ENCODE measurements around the gene POM121L12.

The POM121L12 gene

DNA sequence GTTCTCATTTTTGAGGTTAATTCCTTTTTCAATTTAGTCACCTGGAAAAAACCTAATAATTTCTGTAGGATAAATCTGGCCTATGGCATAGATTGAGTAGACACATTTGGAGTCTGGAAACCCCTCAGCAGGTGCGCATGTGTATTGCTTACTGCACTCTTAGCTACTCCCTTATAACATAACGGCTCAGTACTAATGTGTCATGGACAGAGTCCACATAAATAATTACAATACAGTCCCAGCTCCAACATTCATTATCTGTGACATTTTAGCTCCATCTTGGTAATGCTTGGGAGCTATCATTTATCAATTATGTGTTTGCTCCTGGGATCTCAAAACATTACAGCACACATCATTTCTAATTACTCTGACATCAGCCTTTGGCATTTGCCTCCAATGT is 33.2 kb downstream of the POM121L12 start:
- Histone ChIP-seq H3K27me3 (ENCODE audit: control insufficient read depth, low read length) (no peaks in the 10 kb centered on the region), H3F3A (ENCODE audit: control insufficient read depth, insufficient read depth) (no peaks in the 10 kb centered on the region), H3K27ac (ENCODE audit: low read depth, low read length) (no peak overlapping the region), H3K9me3 (ENCODE audit: control insufficient read depth, insufficient read depth, low read length) (no peaks in the 10 kb centered on the region), H4K20me1 (ENCODE audit: control insufficient read depth, insufficient read depth, low read depth, low read length) (no peaks in the 10 kb centered on the region), H3K4me2 (ENCODE audit: low read length) (no peak overlapping the region), H3K36me3 (ENCODE audit: control insufficient read depth, low read length) (no peaks in the 10 kb centered on the region), H3K9me2 (replicated peaks; ENCODE audit: control insufficient read depth, low read length) (no peaks in the 10 kb centered on the region), H3K79me2 (ENCODE audit: control insufficient read depth, low read length) (no peaks in the 10 kb centered on the region), H3K4me1 (ENCODE audit: control insufficient read depth, low read length) (no peaks in the 10 kb centered on the region), H3K4me3 (ENCODE audit: low read length) (no peak overlapping the region)
- TF ChIP-seq EZH2phosphoT487 (IDR thresholded peaks at IDR 0.05; ENCODE audit: borderline replicate concordance, low read length) (no peak), CTCF (IDR thresholded peaks at IDR 0.05; ENCODE audit: low read depth, low read length, poor library complexity, severe bottlenecking) (no peak)

DNA sequence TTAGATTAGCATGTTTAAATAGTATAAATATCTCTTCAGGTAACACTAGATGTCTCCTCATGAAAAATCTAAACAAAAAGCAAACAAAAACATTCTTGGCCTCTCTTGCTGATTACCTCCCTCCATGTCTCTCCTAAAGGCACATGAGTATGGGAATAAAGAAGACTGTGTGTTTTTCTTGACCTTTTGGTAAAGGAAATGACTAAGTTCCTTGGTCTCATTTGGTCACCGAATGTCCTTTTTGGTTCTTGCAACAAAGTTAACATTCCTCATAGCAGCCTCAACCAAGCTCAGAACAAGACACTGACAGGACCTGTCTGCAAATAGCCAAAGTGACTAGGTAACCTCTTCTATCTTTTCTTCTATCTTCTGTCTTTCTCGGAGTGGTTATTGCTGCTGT is 35.5 kb downstream of the POM121L12 start:
- no peaks in the 10 kb centered on the region for H3K9me2 ChIP-seq (replicated peaks; ENCODE audit: control insufficient read depth, low read length)
- H3K4me2 ChIP-seq (ENCODE audit: low read length), result no peak overlapping the region
- no peaks in the 10 kb centered on the region for H3K4me1 ChIP-seq (ENCODE audit: control insufficient read depth, low read length)
- H4K20me1 ChIP-seq (ENCODE audit: control insufficient read depth, insufficient read depth, low read depth, low read length), result no peaks in the 10 kb centered on the region
- H3K36me3 ChIP-seq (ENCODE audit: control insufficient read depth, low read length), result no peaks in the 10 kb centered on the region
- no peaks in the 10 kb centered on the region for H3K9me3 ChIP-seq (ENCODE audit: control insufficient read depth, insufficient read depth, low read length)
- H3F3A ChIP-seq (ENCODE audit: control insufficient read depth, insufficient read depth), result no peaks in the 10 kb centered on the region
- H3K27ac ChIP-seq (ENCODE audit: low read depth, low read length), result no peak overlapping the region
- H3K79me2 ChIP-seq (ENCODE audit: control insufficient read depth, low read length), result no peaks in the 10 kb centered on the region
- no peak overlapping the region for H3K4me3 ChIP-seq (ENCODE audit: low read length)
- H3K27me3 ChIP-seq (ENCODE audit: control insufficient read depth, low read length), result no peaks in the 10 kb centered on the region
- TF ChIP-seq CTCF (IDR thresholded peaks at IDR 0.05; ENCODE audit: low read depth, low read length, poor library complexity, severe bottlenecking) (no peak), EZH2phosphoT487 (IDR thresholded peaks at IDR 0.05; ENCODE audit: borderline replicate concordance, low read length) (no peak)
